Vagina (tissue), 2 donors: ENCODE measurements around the gene TTC28. TPM values are rescaled to one million over a fixed set of nuclear protein-coding genes. Genes with fewer than 3 reads are reported as not detected.

Experiments
- DNase-seq, 2 donors: peaks; one replicate each; pipeline ENCODE4 v3.0.0-alpha.2; 2017; ENCODE audit errors: extremely low spot score in 2 of 2
- H3K27ac ChIP-seq: fragments of 200-600 bp; sonication (generic); one replicate; pipeline ENCODE4 v1.5.1; 2019
- H3K27me3 ChIP-seq: fragments of 200-600 bp; sonication (generic); one replicate; pipeline ENCODE4 v1.5.1; 2019
- H3K36me3 ChIP-seq, 2 donors: fragments of 200-600 bp; sonication (generic); one replicate each; pipeline ENCODE4 v1.5.1; 2017 to 2019
- H3K4me1 ChIP-seq: fragments of 200-600 bp; sonication (generic); one replicate; pipeline ENCODE4 v1.5.1; 2019
- H3K4me3 ChIP-seq, 2 donors: fragments of 200-600 bp; sonication (generic); 1 replicate in 1 of 2; 2 replicates in 1 of 2; pipeline ENCODE4 v1.5.1; 2016 to 2019
- H3K9me3 ChIP-seq: fragments of 200-600 bp; sonication (generic); one replicate; pipeline ENCODE4 v1.5.1; 2019
- POLR2A ChIP-seq, 2 donors: fragments of 450-650 bp; IDR thresholded peaks; one replicate each; pipeline ENCODE4 v1.6.1; 2017; ENCODE audit warnings: antibody characterized with exemption in 2 of 2, mild to moderate bottlenecking in 2 of 2, moderate library complexity in 2 of 2
- POLR2AphosphoS5 ChIP-seq, 2 donors: sonication (generic); formaldehyde crosslinking; IDR thresholded peaks; one replicate each; pipeline ENCODE4 v1.9.0; 2017; ENCODE audit warnings: antibody characterized with exemption in 2 of 2, mild to moderate bottlenecking in 2 of 2, low read depth in 1 of 2; ENCODE audit not compliant: insufficient read depth in 1 of 2
- intact Hi-C: fragments of 100-400 bp; cut with DNase I; formaldehyde crosslinking; loops from one replicate; pipeline ENCODE4 v1.15.1; 2023
- total RNA-seq: library from RNA; depleted of rRNA; stranded (reverse); fragments of >200 nt; gene quantifications from one replicate; pipeline ENCODE4 v1.2.3, GENCODE V29; 2016
- TF ChIP-seq, protein P1 (sequence below), 3 experiments: fragments of 450-650 bp in 2 of 3; fragments of 200-600 bp in 1 of 3; sonication (generic) in 1 of 3; IDR thresholded peaks; one replicate each; pipeline ENCODE4 v1.5.1; 2017 to 2019; ENCODE audit warnings: antibody characterized with exemption in 3 of 3, mild to moderate bottlenecking in 2 of 3, moderate library complexity in 2 of 3

TTC28 gene
- total RNA-seq, 1 donor from 2014 or later = 41.7 TPM

DNA sequence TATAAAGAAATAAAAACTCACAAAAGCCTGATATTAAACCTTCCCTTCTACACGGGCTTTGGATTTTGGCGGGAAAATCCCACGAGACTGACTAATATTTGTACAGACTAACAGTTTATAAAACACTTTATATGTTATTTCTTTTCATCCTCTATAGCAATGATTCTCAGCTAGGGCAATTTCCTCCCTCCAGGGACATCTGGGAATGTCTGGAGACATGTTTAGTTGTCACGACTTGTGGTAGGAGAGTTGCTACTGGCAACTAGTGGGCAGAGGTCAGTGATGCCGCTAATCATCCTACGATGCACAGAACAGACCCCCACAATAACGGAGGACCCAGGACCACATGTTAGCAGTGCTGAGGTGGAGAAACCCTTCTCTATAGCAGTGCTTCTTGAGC, 455.8 kb downstream of the TTC28 start:
- Histone ChIP-seq H3K27me3 (no peaks in the 10 kb centered on the region), H3K4me1 (no peaks in the 10 kb centered on the region), H3K9me3 (no peaks in the 10 kb centered on the region), H3K36me3 (no peaks in the 10 kb centered on the region), H3K27ac (no peak overlapping the region), H3K4me3 (no peak overlapping the region)
- no peak for DNase-seq
- intact Hi-C loops = no loop called here
- TF ChIP-seq POLR2AphosphoS5 (IDR thresholded peaks at IDR 0.05; ENCODE audit: insufficient read depth in 1 of 2, low read depth in 1 of 2) (no peak), POLR2A (IDR thresholded peaks at IDR 0.05) (no peak)
- TF ChIP-seq, protein P1, sequence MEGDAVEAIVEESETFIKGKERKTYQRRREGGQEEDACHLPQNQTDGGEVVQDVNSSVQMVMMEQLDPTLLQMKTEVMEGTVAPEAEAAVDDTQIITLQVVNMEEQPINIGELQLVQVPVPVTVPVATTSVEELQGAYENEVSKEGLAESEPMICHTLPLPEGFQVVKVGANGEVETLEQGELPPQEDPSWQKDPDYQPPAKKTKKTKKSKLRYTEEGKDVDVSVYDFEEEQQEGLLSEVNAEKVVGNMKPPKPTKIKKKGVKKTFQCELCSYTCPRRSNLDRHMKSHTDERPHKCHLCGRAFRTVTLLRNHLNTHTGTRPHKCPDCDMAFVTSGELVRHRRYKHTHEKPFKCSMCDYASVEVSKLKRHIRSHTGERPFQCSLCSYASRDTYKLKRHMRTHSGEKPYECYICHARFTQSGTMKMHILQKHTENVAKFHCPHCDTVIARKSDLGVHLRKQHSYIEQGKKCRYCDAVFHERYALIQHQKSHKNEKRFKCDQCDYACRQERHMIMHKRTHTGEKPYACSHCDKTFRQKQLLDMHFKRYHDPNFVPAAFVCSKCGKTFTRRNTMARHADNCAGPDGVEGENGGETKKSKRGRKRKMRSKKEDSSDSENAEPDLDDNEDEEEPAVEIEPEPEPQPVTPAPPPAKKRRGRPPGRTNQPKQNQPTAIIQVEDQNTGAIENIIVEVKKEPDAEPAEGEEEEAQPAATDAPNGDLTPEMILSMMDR (IDR thresholded peaks at IDR 0.05) = no peak

DNA sequence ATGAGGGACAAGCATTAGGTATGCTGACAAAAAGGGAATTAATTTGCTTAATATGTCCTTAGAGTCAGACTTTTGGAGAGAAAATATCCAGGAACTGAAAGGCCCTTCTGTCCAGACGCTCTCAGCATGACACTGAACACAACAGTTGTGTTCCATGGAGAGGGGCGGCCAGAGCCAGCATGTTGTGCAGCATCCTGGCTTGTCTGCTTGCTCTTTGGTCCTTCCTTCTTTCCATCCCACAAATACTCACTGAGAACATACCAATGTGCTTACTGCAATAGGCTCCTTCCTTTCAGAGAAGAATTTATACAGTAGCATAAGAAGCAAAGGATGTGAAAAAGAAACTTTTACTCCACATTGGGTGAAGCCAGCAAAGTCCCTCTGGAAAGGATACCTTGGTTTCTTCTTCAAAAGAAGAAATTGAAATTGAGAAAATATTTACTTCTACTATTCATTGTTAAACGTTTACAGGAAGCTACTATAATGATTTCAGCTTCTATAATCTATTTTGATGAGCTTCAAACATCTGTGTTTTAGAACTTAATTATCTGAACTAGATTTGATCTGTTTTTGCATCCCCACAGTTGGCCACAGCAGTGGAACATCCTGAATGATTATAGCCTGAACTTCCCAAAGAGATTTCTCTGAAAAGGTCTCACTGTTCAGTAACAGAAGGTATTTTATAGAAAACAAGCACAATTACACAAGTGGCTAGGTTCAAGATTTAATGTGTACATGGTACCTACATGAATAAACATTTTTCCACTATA, 456.5 kb downstream of the TTC28 start:
- Histone ChIP-seq H3K27ac (no peak overlapping the region), H3K27me3 (no peaks in the 10 kb centered on the region), H3K9me3 (no peaks in the 10 kb centered on the region), H3K4me1 (no peaks in the 10 kb centered on the region), H3K4me3 (no peak overlapping the region), H3K36me3 (no peaks in the 10 kb centered on the region)
- TF ChIP-seq POLR2AphosphoS5 (IDR thresholded peaks at IDR 0.05; ENCODE audit: insufficient read depth in 1 of 2, low read depth in 1 of 2) (no peak), POLR2A (IDR thresholded peaks at IDR 0.05) (no peak)
- TF ChIP-seq, protein P1 (IDR thresholded peaks at IDR 0.05) = no peak
- DNase-seq = no peak
- intact Hi-C loops = no loop called here

DNA sequence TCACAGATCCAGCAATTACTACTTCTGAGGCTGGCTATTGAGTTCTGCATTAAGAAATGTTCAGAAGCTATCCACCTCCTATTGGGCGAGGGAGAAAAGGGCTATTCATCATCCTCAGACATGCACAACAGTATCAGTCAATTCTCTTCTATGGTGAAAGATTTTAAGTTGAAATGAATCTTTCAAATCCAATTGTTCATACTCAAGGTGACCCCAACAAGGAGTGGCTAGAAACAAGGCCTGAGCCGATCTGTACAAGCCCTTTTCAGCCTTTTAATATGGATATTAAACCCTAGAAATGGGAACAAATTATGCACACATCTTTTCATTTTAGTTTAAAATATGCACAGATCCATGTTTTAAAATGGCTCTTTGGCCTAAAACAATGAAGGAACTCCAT, 457.1 kb downstream of the TTC28 start:
- no peak for TF ChIP-seq POLR2AphosphoS5 (IDR thresholded peaks at IDR 0.05; ENCODE audit: insufficient read depth in 1 of 2, low read depth in 1 of 2)
- TF ChIP-seq, protein P1 (IDR thresholded peaks at IDR 0.05) = no peak
- Histone ChIP-seq H3K4me1 (no peaks in the 10 kb centered on the region), H3K36me3 (no peaks in the 10 kb centered on the region), H3K4me3 (no peak overlapping the region), H3K27me3 (no peaks in the 10 kb centered on the region), H3K27ac (no peak overlapping the region), H3K9me3 (no peaks in the 10 kb centered on the region)
- DNase-seq = no peak
- intact Hi-C loops = no loop called here

DNA sequence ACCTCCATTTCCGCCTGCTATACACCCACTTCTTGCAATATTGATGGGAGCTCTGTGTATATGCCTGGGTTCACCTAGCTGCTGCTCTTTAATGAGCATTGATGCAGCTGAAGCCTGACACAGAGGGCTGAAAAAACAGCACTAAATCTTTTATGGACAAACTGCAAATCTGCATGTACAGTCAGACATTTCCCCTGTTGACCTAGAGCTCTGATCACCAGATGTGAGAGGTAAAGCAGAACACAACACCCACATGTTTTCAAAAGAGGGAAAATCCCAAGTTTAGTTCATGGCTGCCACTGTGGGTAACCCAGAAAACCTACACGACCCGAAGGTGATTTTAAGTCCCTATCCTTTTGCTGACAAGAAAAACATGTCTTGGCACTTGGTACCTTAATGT, 457.6 kb downstream of the TTC28 start:
- Histone ChIP-seq H3K9me3 (no peaks in the 10 kb centered on the region), H3K27me3 (no peaks in the 10 kb centered on the region), H3K36me3 (no peaks in the 10 kb centered on the region), H3K4me1 (no peaks in the 10 kb centered on the region), H3K4me3 (no peak overlapping the region), H3K27ac (no peak overlapping the region)
- DNase-seq = no peak
- TF ChIP-seq POLR2AphosphoS5 (IDR thresholded peaks at IDR 0.05; ENCODE audit: insufficient read depth in 1 of 2, low read depth in 1 of 2) = no peak
- TF ChIP-seq, protein P1 (IDR thresholded peaks at IDR 0.05) = no peak
- no peak for TF ChIP-seq POLR2A (IDR thresholded peaks at IDR 0.05)
- intact Hi-C loops = no loop called here

GRCh38 chr22:28220626-28221363, 458.8 kb downstream of the TTC28 start:
- Histone ChIP-seq H3K9me3 (no peaks in the 10 kb centered on the region), H3K4me1 (no peaks in the 10 kb centered on the region), H3K36me3 (no peaks in the 10 kb centered on the region), H3K4me3 (no peak overlapping the region), H3K27me3 (no peaks in the 10 kb centered on the region), H3K27ac (no peak overlapping the region)
- no peak for DNase-seq
- TF ChIP-seq POLR2A (IDR thresholded peaks at IDR 0.05) (no peak), POLR2AphosphoS5 (IDR thresholded peaks at IDR 0.05; ENCODE audit: insufficient read depth in 1 of 2, low read depth in 1 of 2) (no peak)
- TF ChIP-seq, protein P1 (IDR thresholded peaks at IDR 0.05) = no peak
- intact Hi-C loops = no loop called here
